ENCODE measurements around the gene SMIM31.

- TF ChIP-seq CTCF (IDR thresholded peaks at IDR 0.05) = no peak
- no peak for TF ChIP-seq EZH2 (IDR thresholded peaks at IDR 0.05; ENCODE audit: borderline replicate concordance, insufficient read depth, low read depth, low read length, poor library complexity, severe bottlenecking)
Observed at GRCh38 chr4:164771088-164771487, 17.2 kb downstream of the SMIM31 start.

Data from B cell (primary cell).